Measurements from ENCODE around the gene ACKR3.

The ACKR3 gene

GRCh38 chr2:236570081-236570868 lies 650 bp downstream of the ACKR3 start:
- no peak for DNase-seq

DNA sequence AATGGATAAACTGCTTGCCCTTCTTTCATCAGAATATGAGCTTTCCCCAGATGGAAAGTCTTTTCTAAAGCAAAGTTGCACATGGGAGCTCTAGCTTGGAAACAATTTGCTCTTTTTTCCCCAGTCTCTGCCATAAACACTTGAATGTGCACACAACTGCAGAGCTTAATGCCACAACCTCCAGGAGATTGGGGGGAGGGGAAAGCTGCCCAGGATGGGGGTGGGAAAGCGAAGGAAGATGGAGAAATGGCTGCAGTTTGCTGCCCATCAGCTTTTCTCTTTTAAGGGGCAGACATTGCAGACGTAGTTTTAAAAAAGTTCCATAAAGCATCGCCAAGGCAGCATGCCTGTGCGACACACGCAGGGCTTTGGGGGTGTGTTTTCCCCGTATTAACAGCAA lies 1.5 kb downstream of the ACKR3 start:
- DNase-seq, result no peak

DNA sequence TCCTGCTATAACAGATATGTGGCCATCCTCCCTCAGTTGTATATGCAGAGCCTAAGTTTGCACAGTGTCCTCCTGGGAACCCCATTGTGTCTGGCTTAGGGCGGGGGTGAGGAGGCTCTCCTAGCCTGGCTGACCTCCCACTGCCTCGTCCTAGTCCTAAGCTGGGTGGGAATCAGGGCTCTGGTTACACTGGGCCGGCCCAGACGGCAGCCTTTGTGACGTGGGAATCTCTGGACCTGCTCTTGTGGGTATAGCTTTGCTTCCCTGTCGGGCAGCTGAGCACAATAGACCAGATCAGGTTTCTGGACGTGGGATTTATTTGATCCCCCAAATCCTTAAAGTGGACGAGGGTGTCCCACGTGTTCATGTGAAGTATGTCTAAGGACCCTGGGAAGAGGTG lies 2.9 kb downstream of the ACKR3 start:
- DNase-seq, result no peak

DNA sequence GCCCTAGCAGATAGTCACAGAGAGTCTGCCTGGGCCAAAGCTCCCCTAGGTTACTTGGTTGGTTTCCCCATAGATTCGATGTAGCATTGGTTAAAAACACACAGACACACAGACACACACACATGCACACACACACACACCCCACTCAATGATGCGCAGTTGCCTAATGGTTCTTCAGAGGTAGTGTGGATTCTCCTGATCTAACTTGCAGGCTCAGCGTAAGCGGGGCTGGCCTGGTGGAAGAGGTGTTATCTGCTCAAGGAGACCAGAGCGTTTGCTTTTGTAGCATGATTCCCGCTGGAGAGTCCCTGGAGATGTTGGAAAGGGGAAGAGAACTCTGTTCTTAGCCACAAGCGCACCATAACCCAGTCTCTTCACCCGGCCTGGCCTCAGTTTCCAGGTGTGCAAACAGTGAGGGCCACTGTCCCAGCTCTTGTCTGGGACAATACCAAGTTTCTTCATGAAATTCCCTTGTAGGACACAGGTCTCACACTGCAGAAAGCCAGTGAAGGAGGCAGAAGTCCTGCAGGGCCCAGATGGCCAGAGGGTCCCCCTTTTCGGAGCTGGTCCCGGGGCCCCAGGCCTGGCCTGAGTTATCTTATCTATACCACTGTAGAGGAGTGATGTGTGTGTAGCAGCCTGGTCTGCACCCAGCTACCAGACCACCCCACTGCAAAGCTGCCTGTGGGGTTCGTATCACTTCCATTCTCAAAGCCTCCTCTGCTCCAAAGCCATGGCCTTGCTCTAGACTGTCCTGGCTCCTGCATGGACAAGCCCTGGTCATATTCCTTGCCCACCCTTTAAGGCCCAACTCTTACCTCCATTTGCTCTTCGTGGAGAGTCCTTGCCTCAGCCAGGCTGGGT lies 3.7 kb downstream of the ACKR3 start:
- DNase-seq, result no peak

- no peak for DNase-seq
These were observed 4.4 kb downstream of the ACKR3 start for GRCh38 chr2:236574000-236574399.

- DNase-seq, result no peak
These were observed 5.0 kb downstream of the ACKR3 start for GRCh38 chr2:236574424-236575145.

DNA sequence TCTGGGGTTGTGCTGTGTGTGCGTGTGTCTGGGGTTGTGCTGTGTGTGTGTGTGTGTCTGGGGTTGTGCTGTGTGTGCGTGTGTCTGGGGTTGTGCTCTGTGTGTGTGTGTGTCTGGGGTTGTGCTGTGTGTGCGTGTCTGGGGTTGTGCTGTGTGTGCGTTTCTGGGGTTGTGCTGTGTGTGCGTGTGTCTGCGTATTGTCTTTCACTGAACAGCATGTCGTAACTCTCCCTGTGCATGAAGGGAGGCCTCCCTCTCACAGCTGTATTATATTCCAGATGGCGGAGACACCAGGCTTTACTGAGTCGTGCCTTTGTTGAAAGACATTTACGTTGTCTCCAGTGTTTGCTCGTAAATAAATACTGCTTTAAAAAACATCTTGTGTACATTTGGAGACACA lies 5.9 kb downstream of the ACKR3 start:
- no peak for DNase-seq

DNA sequence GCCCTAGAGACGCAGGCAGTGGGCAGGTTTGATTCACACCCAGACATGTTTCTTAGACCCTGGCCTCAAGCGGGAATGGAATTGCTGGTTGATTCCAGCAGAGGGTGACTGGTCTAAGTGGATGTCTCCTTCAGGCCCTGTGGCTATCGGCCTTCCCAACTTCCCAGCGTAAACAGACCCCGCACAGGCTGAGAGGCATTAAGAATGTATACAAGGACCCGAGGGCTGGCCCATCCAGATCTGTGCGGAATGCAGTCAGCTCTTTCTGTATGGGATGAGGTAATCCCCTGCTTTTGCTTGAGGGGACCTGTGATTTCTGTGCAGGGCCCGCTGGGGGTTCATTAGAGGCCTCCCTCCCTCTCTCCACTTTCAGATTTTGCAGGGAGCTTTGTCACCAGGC lies 6.5 kb downstream of the ACKR3 start:
- DNase-seq, result no peak

- DNase-seq, result no peak
These were observed 7.3 kb downstream of the ACKR3 start for GRCh38 chr2:236576953-236577352.

DNA sequence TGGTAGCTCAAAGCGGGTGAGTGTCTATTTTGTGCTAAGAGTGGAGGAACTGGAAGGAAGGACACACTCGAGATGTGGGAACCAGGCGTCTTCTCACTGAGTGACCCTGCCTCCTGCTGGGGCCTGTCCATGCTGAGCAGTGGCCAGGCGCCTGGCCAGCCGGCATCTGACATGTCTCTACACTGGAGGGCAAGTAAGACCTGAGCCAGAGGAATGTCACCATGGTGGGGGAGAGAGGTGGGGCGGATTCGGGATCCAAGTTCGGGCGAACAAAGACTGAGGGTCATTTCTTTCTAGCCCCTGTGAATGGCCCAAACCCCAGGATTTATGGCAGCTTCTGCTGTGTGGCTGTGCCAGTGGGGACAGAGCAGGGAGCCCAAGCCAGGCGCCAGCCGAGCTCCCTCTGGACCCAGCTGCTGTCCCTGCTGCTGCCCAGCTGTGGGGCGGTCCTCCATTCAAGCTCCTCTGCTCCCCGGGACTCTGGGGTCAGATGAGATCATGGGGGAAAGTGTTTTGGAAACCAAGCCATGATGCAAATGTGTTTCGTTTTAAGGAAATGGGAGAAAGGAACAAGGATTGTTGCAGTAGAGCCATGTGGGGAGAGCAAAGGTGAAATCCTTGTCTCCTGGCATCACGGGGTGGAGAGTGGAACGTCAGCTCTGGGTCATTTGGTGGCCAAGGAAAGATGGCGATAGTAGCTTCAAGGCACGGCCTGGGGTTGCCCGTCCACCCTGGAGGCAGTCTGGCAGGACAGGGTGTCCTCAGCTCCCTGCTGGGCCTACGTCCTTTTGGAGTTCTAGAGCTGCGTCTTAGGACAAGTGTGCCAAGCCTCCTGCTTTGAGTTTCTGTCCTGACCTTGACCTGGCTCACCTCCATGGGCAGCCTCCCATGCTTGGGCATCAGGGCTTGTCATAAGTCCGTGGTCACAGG lies 8.1 kb downstream of the ACKR3 start:
- DNase-seq, result no peak

GRCh38 chr2:236578411-236578846 lies 8.8 kb downstream of the ACKR3 start:
- DNase-seq, result no peak

DNA sequence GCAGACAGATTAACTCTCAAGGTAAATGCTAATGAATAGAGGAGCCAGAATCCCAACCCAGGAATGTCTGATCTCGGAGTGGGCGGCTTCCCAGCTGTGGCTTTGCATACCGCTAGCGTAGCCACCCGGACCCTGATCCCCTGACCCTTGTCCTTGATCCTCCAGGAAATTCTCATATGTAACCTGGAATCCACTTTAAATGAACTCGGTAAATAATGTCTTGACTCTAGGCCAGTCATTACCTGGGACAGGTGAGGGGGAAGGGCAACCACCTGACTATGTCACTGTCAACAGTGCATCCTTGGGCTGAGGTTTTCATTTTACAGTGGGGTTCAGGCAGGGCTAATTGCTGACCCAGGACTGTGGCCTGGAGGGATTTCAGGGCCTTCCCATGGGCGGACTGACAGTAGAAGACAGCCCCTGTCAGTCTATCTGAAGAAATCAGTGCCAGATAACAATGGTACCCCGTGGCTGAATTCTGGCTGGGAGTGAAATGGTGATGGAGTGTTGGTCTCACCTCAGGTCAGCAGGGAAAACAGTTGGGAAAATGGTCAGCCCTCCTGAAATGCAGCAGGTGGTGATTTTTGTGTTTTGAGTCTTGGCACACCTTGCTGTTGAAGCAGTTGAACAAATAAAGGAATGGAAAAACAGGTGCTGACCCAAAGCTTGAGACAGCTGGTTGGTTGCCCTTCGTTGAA lies 9.6 kb downstream of the ACKR3 start:
- DNase-seq, result no peak

- DNase-seq, result no peak
These were observed 10.2 kb downstream of the ACKR3 start for GRCh38 chr2:236579746-236580315.

DNA sequence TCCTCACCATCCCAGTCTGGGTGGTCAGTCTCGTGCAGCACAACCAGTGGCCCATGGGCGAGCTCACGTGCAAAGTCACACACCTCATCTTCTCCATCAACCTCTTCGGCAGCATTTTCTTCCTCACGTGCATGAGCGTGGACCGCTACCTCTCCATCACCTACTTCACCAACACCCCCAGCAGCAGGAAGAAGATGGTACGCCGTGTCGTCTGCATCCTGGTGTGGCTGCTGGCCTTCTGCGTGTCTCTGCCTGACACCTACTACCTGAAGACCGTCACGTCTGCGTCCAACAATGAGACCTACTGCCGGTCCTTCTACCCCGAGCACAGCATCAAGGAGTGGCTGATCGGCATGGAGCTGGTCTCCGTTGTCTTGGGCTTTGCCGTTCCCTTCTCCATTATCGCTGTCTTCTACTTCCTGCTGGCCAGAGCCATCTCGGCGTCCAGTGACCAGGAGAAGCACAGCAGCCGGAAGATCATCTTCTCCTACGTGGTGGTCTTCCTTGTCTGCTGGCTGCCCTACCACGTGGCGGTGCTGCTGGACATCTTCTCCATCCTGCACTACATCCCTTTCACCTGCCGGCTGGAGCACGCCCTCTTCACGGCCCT lies 11.2 kb downstream of the ACKR3 start:
- no peak for DNase-seq

DNA sequence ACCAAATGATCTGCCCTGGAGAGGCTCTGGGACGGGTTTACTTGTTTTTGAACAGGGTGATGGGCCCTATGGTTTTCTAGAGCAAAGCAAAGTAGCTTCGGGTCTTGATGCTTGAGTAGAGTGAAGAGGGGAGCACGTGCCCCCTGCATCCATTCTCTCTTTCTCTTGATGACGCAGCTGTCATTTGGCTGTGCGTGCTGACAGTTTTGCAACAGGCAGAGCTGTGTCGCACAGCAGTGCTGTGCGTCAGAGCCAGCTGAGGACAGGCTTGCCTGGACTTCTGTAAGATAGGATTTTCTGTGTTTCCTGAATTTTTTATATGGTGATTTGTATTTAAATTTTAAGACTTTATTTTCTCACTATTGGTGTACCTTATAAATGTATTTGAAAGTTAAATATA lies 11.9 kb downstream of the ACKR3 start:
- no peak for DNase-seq

- no peak for DNase-seq
These were observed 13.3 kb downstream of the ACKR3 start for GRCh38 chr2:236582968-236583367.

GRCh38 chr2:236583621-236584203 lies 14.1 kb downstream of the ACKR3 start:
- DNase-seq, result no peak

DNA sequence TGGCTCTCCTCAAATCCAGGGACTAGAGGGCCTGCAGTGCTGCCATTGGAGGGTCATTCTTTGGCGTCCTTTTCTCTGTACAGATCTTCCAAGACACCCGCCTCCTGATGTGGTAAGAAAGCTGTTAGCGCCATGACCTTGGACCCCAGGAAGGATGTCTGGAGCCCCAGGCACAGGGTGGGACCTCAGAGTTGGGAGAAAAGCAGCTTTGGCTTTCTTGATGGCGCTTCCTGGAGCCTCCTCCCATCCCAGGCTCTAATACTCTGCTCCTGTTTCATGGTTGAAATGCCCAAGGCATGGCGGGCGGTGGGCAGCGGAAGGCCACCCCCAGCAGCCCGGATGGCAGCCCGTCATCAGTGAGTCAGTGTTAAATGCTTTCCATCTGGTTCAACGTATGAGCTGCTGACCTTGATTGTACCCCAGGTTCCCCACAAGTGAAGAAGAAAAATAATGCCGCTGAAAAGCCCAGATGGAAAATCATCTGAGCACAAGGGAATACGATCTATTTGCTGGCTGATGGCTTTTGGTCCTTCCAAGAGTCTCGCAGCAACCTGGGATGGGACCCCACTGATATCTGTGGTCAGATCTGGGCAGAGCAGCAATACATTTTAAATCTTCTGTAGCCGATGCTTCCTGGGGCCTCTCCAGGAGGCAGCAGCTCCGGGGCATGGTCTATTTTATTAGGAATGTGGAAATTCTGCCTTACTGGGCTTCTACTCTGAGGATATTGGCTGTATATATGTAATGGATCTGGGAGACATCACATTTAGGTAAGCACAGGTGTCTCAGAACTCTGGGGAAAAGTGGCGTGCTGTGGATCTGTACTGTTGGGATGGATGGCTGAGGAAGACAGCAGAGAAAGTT lies 15.1 kb downstream of the ACKR3 start:
- no peak for DNase-seq

DNA sequence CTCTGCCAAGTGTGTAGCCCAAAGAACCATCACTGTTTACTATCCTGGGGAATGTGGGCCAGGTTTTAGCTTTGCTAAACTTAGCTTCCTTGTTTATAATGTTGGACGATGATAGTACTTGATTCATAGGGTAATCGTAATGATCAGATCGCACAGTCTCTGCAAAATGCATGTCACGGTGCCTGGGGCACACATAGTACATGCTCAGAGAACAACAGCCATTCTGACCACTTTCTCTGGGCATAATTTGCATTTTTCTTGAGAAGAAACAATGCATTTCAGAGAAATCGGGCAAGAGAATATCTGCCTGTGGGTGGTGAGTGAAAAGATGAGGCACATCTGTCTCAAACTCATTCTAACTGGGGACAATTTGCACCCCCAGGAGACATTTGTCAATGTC lies 16.3 kb downstream of the ACKR3 start:
- DNase-seq, result no peak

All from RPMI8226 (cell line).